ENCODE data around the gene CDK6. TPM values are rescaled to one million over a fixed set of nuclear protein-coding genes. Genes with fewer than 3 reads are reported as not detected.

The CDK6 gene
- total RNA-seq, 1 experiment from 2014 or later, result 41.4 TPM

- no peak for TF ChIP-seq ZBTB33 (IDR thresholded peaks at IDR 0.05; ENCODE audit: extremely low read depth, insufficient replicate concordance, low read length)
- no peak for TF ChIP-seq ATF3 (IDR thresholded peaks at IDR 0.05)
- no peak for TF ChIP-seq JUND (IDR thresholded peaks at IDR 0.05)
- no peak for TF ChIP-seq EZH2 (IDR thresholded peaks at IDR 0.05)
- no peak for TF ChIP-seq SRF (IDR thresholded peaks at IDR 0.05; ENCODE audit: low read depth)
Measured at GRCh38 chr7:92705831-92706230, 130.5 kb downstream of the CDK6 start (continued).

DNA sequence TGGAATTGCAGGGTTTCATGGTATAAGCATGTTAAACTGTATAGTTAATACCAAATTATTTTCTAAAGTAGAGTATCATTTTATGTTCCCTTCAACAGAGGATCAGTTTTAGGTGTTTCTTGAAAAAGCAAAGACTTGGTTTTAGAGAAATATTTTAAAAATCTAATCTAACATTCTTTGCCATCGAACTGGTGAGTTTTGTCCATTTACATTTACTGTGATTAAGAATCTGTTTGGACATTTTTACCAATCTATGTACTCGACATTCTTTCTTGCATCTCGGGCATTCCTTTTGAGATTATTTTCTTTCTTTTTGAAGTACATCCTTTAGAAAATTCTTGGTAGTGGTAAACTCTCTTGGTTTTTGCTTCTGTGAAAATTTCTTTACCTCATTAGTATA is 131.5 kb downstream of the CDK6 start:
- Histone ChIP-seq H3K4me1 (ENCODE audit: control insufficient read depth in 1 of 2, insufficient read depth in 2 of 2, low read length in 2 of 2) (peaks cover 0 to 8% of the 10 kb centered on the region in 2 experiments; a peak in 2 of 4 replicates), H3K27ac (ENCODE audit: low read depth, low read length) (no peak overlapping the region), H3K36me3 (ENCODE audit: control insufficient read depth in 1 of 2, insufficient read depth in 2 of 2, low read length in 2 of 2) (peaks cover 0 to 9% of the 10 kb centered on the region in 2 experiments; a peak in 1 of 4 replicates), H3K4me3 (replicated peaks in 1 of 2; ENCODE audit: low read depth in 1 of 2, low read length in 2 of 2) (no peak overlapping the region), H3K4me2 (ENCODE audit: low read length) (no peak overlapping the region), H3K9ac (ENCODE audit: low read length) (no peak overlapping the region), H3K9me3 (ENCODE audit: control insufficient read depth in 1 of 2, insufficient read depth in 1 of 2, low read depth in 1 of 2, low read length in 2 of 2) (peaks cover 0 to 9% of the 10 kb centered on the region in 2 experiments; a peak in 2 of 4 replicates), H3K9me2 (ENCODE audit: insufficient read depth) (no peaks in the 10 kb centered on the region), H3K27me3 (ENCODE audit: insufficient read depth, low read length) (no peaks in the 10 kb centered on the region), H3K79me2 (ENCODE audit: insufficient read depth, low read length) (peaks cover 14% of the 10 kb centered on the region; the same call in 1 of the 2 replicates), H2AFZ (ENCODE audit: low read depth, low read length, poor library complexity, severe bottlenecking) (no peak overlapping the region), H4K20me1 (ENCODE audit: insufficient read depth) (no peaks in the 10 kb centered on the region)
- BruUV-seq (replicated peaks), result no TSS peak
- ChIA-PET CTCF (no interaction called here), POLR2A (no interaction called here), RAD21 (ENCODE audit: low non-redundant PET in 1 of 2, low total read pairs in 2 of 2, uncharacterized antibody in 2 of 2, unreplicated experiment in 2 of 2) (no interaction called here)
- DNase-seq (ENCODE audit: low read depth, low spot score), result no peak
- ATAC-seq, result no peak
- TF ChIP-seq MAX (IDR thresholded peaks at IDR 0.05) (no peak), POLR2AphosphoS5 (IDR thresholded peaks at IDR 0.05; ENCODE audit: low read depth, low read length) (no peak), EZH2 (IDR thresholded peaks at IDR 0.05) (no peak), FOSL1 (IDR thresholded peaks at IDR 0.05; ENCODE audit: low read depth) (no peak), ELF1 (IDR thresholded peaks at IDR 0.05; ENCODE audit: borderline replicate concordance, low read depth) (no peak), YY1 (IDR thresholded peaks at IDR 0.05; ENCODE audit: extremely low read depth, insufficient replicate concordance, low read depth, low read length) (no peak), ZFX (IDR thresholded peaks at IDR 0.05) (no peak), RAD21 (IDR thresholded peaks at IDR 0.05; ENCODE audit: low read depth) (no peak), CBX3 (IDR thresholded peaks at IDR 0.05; ENCODE audit: low read depth) (no peak), POLR2A (IDR thresholded peaks at IDR 0.05; ENCODE audit: borderline replicate concordance, extremely low read depth, insufficient read depth, insufficient read length) (no peak), SRF (IDR thresholded peaks at IDR 0.05; ENCODE audit: low read depth) (no peak)
- intact Hi-C loops (cut with micrococcal nuclease), result no loop called here

All from HCT116 (cell line).